Fibroblast of gingiva (primary cell): ENCODE data around the gene ZNF462.

Source experiments
- DNase-seq: peaks from one replicate; pipeline ENCODE4 v3.0.0-alpha.2; 2011; ENCODE audit warnings: low read depth

Gene ZNF462

DNA sequence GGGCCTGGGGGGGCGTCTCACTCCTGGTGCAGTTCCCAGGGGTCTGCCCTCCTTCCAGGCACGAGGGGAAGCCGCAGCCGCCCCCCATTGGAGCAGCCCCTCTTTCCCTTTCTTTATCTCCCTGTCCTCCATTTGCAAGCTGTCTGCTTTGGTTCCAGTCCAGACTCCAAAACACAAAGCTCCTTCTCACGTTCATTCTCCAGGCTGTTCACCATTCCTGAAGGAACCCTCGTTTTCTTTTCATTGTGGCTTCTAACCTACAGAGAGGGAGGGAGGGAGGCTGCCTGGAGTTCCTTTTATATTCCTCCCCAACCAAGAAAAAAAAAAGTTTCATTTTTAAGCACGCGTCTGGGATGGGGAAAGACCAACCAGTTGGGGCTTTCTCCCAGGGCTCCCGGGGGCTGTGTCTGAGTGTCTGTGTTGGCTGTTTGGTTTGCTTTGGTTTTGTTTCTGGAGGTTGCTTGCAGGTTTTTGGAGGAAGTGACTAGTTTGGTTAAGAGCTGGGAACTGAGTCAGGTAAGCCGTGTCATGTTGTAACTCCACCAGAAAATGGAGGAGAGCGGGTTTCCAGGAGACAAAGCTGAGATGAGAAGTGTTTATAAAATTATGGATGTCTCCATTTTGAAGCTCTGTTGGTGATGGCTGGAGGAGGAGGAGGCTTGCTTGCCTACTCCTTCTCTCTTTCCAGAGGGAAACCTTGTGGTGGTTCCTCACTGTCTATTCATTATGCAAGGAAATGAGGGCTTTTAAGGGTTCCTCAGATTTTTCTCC, 1.6 kb downstream of the ZNF462 start:
- DNase-seq, result peak; percentile 37

DNA sequence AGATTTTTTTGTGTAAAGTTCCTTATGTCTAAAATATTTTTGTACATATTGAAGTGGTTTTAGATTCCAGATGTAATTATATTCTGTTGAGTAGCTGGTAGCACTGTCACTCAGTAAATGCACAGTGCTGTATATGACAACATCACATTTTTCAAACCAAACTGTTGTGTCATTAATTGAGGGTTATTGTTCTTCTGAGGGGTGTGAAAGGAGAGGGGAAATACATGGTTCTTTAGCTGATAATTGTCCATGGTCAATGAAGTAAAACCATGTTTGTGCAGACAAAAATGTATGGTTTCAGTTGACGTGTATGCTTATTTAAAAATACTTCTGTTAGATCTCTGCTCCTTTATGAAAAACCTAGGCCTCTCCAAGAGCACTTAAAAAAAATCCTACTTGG, 3.3 kb downstream of the ZNF462 start:
- DNase-seq, result no peak

GRCh38 chr9:106867286-106867685, 4.3 kb downstream of the ZNF462 start:
- no peak for DNase-seq

- DNase-seq, result peak; percentile 19
These were observed 5.1 kb downstream of the ZNF462 start for GRCh38 chr9:106868087-106868486.

- peak; percentile 76 for DNase-seq
These were observed 5.6 kb downstream of the ZNF462 start for GRCh38 chr9:106868565-106868964.

GRCh38 chr9:106869028-106869427, 6.1 kb downstream of the ZNF462 start:
- DNase-seq, result peak; percentile 84

DNA sequence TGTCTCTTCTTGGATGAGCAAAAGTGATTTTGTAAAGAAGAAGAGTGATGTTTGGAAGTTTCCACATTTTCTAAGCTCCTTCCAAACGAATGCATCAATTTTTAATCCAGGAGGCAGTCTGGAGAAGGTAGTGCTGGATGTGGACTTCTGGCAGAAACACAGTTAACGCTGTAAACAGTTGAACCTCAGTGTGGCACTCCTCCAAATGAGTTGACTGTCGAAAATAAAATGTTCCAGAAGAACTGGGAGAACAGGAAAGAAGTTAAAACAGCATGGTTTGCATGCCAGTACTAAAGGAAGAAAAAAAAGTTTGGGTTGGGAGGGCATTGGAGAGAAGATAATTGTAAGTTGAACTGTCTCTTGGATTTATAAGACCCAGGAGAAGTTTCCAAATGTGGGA, 6.5 kb downstream of the ZNF462 start:
- DNase-seq, result peak; percentile 20

- DNase-seq, result peak; percentile 21
These were observed 9.7 kb downstream of the ZNF462 start for GRCh38 chr9:106872641-106873040.

GRCh38 chr9:106874031-106874430, 11.1 kb downstream of the ZNF462 start:
- no peak for DNase-seq

DNA sequence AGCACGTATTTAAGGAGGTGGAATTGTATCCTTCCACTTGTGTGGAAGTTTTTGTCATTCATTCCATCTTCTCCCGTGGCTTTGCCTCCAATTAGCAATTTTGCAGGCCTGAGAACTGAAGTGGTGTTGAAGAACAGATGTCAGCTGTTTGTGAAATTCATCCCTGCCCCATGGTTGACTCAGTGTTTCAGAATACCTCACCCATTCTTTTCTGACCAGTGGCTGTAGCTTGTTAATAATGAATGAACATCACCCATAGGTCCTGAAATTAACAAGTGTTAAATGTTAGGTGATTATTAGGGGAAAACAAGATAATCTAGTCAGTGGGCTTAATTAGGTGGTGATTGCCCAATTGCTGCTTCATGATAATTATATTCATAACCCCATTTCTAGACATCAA, 11.7 kb downstream of the ZNF462 start:
- no peak for DNase-seq

- DNase-seq, result no peak
These were observed 12.6 kb downstream of the ZNF462 start for GRCh38 chr9:106875529-106875928.

DNA sequence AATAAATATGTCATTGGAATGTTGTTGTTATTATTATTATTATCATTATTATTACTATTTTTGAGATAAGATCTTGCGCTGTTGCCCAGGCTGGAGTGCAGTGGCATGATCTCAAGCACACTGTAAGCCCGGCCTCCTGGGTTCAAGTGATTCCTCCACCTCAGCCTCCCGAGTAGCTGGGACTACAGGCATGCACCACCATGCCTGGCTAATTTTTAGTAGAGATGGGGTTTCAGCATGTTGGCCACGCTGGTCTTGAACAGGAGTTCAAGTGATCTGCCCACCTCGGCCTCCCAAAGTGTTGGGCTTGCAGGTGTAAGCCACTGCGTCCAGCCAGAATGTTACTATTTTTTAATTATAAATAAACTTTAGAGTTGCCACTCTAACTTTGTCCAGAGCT, 14.4 kb downstream of the ZNF462 start:
- DNase-seq, result no peak

DNA sequence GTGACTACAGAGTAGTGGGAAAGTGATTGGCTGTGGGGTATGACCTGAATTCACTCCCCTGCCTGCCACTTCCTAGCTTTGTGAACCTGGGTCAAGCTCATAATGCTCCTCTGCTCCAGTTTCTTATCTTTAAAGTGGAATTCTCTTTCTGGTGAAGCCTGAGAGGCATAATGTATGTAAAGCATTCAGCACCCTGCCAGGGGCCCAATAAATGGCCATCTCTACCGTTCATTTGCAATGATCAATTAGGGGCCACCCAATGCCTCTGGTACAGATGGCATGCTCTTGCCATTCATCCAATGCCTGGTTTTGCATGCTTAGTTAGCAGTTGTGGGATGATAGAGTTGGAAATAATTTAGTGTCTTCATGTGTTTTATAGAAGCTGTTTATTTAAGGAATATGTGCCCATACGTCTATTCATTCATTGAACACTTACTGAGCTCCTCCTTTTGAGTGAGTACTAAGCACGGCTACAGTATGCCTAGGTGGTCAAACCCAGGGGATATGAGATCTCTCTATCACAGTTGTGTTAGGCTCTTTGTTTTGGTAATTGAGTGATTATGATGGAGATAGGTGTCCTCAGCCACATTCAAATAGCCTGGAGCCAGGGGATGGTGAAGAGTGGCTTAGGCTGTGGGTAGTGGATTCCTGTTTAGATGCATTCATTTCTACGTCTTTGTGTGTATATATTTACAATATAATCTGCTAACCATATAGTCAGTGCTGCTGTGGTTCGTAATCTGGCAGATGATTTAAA, 15.3 kb downstream of the ZNF462 start:
- no peak for DNase-seq

DNA sequence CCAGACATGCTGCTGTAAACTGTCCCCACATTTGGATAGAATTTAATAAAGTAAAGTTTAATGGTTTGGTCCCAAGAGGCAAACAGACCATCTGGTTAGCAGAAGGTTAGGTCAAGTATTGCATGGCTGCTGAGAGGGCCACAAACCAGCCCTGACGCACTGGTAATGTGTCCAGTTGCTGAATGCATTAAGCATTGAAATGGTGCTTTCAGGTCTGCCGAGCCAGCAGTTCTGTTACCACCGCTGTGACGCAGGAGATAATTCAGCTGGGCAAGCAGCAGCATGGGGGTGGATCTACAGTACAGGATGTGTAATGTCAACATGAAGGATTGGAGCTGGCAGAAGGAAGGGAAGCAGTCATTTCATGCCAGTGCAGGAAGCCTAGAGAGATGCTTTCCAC, 16.0 kb downstream of the ZNF462 start:
- DNase-seq, result peak; percentile 97

- no peak for DNase-seq
These were observed 16.5 kb downstream of the ZNF462 start for GRCh38 chr9:106879439-106879882.

- no peak for DNase-seq
These were observed 17.1 kb downstream of the ZNF462 start for GRCh38 chr9:106880081-106880480.

DNA sequence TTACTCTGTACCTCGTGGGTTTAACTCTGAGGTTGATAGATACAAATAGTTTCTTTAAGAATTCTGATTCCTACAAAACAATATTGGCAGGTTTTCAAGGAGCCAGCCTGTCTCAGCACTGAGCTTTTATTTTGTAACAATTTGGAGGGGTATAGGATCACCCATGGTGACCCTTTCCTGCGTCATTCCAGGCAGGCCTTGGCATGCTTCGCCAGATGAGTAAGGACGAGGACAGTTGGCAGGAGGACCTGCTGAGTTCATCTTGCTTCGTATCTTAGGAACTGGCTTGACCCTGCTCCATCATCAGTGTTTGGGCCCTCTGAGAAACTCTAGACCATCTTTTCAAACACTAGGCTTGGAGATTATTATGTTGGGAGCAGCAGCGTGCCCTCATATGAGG, 17.9 kb downstream of the ZNF462 start:
- DNase-seq, result peak; percentile 79

DNA sequence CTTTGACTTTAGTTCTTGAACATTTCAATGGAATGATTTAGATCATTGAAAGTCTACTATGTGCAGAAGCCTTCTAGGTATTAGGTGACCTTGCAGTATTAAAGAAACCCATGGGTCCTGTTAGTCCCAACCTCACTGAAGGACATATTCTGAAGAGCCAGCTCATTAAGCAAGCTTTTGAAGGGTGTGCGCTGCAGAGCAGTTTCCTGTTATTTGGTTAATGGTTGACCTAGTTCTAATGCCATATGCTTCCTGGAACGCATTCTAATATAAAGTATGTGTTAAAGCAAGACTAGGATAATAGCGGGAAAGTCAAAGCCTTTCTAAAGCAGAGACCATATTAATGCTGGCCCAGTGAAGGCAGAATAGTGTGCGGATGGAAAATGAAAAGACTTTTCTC, 20.1 kb downstream of the ZNF462 start:
- DNase-seq, result no peak

- no peak for DNase-seq
These were observed 20.7 kb downstream of the ZNF462 start for GRCh38 chr9:106883626-106884190.

GRCh38 chr9:106885451-106885850, 22.5 kb downstream of the ZNF462 start:
- DNase-seq, result peak; percentile 67

DNA sequence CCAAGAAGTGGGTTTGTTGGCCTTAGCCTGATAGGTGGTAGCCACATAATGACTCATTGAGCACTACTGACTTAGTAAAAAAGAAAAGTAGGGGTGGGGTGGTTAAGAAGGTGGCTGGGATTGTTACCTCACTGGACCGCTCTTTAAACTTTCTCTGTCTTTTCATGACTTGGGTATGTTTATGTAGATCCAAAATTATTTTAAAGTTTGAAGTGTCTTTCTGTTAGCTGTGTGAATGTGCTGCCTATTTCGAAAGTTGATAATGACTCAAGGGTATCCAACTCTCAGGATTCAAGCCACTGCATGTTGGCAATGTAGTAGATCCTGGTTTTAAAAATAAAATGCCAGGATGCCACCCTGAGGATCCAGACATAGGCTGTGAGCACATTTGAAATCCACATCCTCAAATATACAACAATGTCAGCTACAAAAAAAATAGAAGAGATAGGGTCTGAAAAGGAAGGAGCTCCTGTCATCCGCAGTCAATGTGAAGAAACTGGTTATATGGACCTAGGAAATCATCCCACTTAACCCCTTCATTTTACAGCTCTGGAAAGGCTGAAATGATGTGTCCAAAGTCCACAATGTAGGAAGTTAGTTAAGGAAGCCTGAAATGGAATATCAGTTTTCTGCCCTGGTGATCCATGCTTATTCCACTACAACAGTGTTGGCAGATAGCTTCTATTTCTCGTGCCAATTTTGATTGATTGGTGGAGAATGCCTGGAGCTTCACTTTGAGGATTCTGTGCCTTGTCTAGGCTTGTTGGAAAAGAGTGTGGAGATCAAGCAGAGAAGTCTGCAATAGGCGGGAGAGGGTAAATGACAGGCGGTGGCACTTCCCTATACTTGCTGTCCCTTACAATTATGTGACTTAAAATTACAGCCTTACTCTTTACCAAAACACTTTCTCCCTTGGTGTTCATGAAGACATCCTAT, 23.4 kb downstream of the ZNF462 start:
- peak; percentile 25 for DNase-seq

DNA sequence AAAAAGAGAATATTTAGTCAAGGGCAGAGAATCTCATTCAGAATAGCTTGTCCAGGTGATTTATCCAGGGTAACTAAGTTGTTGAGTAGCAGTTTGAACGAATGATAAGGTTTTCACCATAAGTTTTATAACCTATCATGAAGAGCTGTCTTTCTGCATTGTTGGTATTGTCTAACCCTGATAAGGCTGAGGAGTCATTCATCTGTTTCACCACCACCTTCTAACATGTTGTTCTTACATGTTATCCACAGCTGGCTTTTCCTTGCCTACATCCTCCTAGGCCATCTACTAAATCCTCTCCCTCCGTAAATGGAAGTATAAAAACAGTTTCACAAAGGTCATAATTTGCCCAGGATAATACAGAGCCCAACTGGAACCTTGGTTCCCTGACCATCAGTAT, 24.1 kb downstream of the ZNF462 start:
- no peak for DNase-seq
